SU-DHL-6 (cell line): ENCODE data around the gene NUP188.

Source experiments
- H2AFZ ChIP-seq: fragments of 200-600 bp; sonication (generic); 2 replicates; pipeline ENCODE4 v1.6.1; 2014; ENCODE audit warnings: low read depth, mild to moderate bottlenecking, moderate library complexity, mixed read lengths, antibody characterized with exemption, low read length; ENCODE audit not compliant: severe bottlenecking
- H3F3A ChIP-seq: fragments of 200-600 bp; shearing (Covaris generic); 2 replicates; pipeline ENCODE4 v1.6.0; 2016; ENCODE audit warnings: antibody characterized with exemption, mild to moderate bottlenecking; ENCODE audit not compliant: insufficient read depth
- H3K27ac ChIP-seq: fragments of 200-600 bp; sonication (generic); 2 replicates; pipeline ENCODE4 v1.5.1; 2016; ENCODE audit warnings: low read depth, mild to moderate bottlenecking, low read length, moderate library complexity, mixed read lengths
- H3K27me3 ChIP-seq: fragments of 200-600 bp; sonication (generic), shearing (Covaris generic); 2 replicates; pipeline ENCODE4 v1.6.0; 2014; ENCODE audit warnings: mild to moderate bottlenecking, low read length
- H3K36me3 ChIP-seq: fragments of 200-600 bp; sonication (generic); 2 replicates; pipeline ENCODE4 v1.6.1; 2014; ENCODE audit warnings: mild to moderate bottlenecking, low read length, mixed read lengths
- H3K4me2 ChIP-seq: fragments of 300-600, 200-600 bp; shearing (Covaris generic), sonication (generic); 2 replicates; pipeline ENCODE4 v1.6.0; 2014; ENCODE audit warnings: low read length, low read depth, mild to moderate bottlenecking; ENCODE audit not compliant: poor library complexity, severe bottlenecking
- H3K4me3 ChIP-seq: fragments of 200-600 bp; sonication (generic); 2 replicates; pipeline ENCODE4 v1.5.1; 2014; ENCODE audit warnings: antibody characterized with exemption, low read length, mild to moderate bottlenecking, mixed read lengths; ENCODE audit not compliant: insufficient read depth, poor library complexity, severe bottlenecking
- H3K79me2 ChIP-seq: fragments of 200-600 bp; sonication (generic); 2 replicates; pipeline ENCODE4 v1.6.1; 2014; ENCODE audit warnings: mild to moderate bottlenecking, low read length, moderate library complexity; ENCODE audit not compliant: insufficient read depth
- H3K9ac ChIP-seq: fragments of 200-600 bp; sonication (generic); 2 replicates; pipeline ENCODE4 v1.7.0; 2014; ENCODE audit warnings: mild to moderate bottlenecking, low read length
- H3K9me2 ChIP-seq: fragments of 200-600 bp; sonication (generic); replicated peaks from 2 replicates; pipeline ENCODE4 v1.6.1; 2014; ENCODE audit warnings: low read length; ENCODE audit not compliant: insufficient read depth
- H3K9me3 ChIP-seq: fragments of 200-600 bp; sonication (generic); 2 replicates; pipeline ENCODE4 v1.6.1; 2014; ENCODE audit warnings: low read length, mixed read lengths; ENCODE audit not compliant: insufficient read depth
- H4K20me1 ChIP-seq: fragments of 200-600 bp; sonication (generic); 2 replicates; pipeline ENCODE4 v1.6.1; 2014; ENCODE audit warnings: low read depth, mild to moderate bottlenecking, antibody characterized with exemption, low read length, moderate library complexity, mixed read lengths
- CTCF ChIP-seq: fragments of 200-600 bp; sonication (generic); IDR thresholded peaks from one replicate; pipeline ENCODE4 v1.5.1; 2017; ENCODE audit warnings: antibody characterized with exemption, mild to moderate bottlenecking, low read length, moderate library complexity; ENCODE audit not compliant: insufficient read depth, poor library complexity, severe bottlenecking
- EZH2phosphoT487 ChIP-seq: fragments of 200-600 bp; sonication (generic), shearing (Covaris generic); conservative IDR thresholded peaks from 2 replicates; pipeline ENCODE4 v1.6.1; 2018; ENCODE audit warnings: mild to moderate bottlenecking, antibody characterized with exemption, low read length, moderate library complexity, mixed read lengths

Gene NUP188

GRCh38 chr9:129040113-129040643, 92.7 kb downstream of the NUP188 start:
- Histone ChIP-seq H3K79me2 (peaks cover 4% of the 10 kb centered on the region), H3K4me3 (no peak overlapping the region), H4K20me1 (no peaks in the 10 kb centered on the region), H3K36me3 (no peaks in the 10 kb centered on the region), H3K27ac (no peak overlapping the region), H3K9ac (no peak overlapping the region), H2AFZ (no peak overlapping the region), H3K27me3 (no peaks in the 10 kb centered on the region), H3K9me2 (no peaks in the 10 kb centered on the region), H3K4me2 (no peak overlapping the region), H3F3A (no peaks in the 10 kb centered on the region), H3K9me3 (no peaks in the 10 kb centered on the region)
- no peak for TF ChIP-seq CTCF
- no peak for TF ChIP-seq EZH2phosphoT487

- TF ChIP-seq EZH2phosphoT487 (no peak), CTCF (no peak)
- no peak overlapping the region for H3K4me3 ChIP-seq
- H3K9me3 ChIP-seq: no peaks in the 10 kb centered on the region
- H3K36me3 ChIP-seq: no peaks in the 10 kb centered on the region
- no peaks in the 10 kb centered on the region for H3K27me3 ChIP-seq
- no peaks in the 10 kb centered on the region for H4K20me1 ChIP-seq
- no peak overlapping the region for H3K4me2 ChIP-seq
- H2AFZ ChIP-seq: no peak overlapping the region
- H3K79me2 ChIP-seq: peaks cover 4% of the 10 kb centered on the region
- H3K9ac ChIP-seq: no peak overlapping the region
- no peaks in the 10 kb centered on the region for H3K9me2 ChIP-seq
- H3K27ac ChIP-seq: no peak overlapping the region
- H3F3A ChIP-seq: no peaks in the 10 kb centered on the region
Measured at GRCh38 chr9:129042016-129042415, 94.5 kb downstream of the NUP188 start.

- no peak overlapping the region for H2AFZ ChIP-seq
- no peak overlapping the region for H3K4me2 ChIP-seq
- no peaks in the 10 kb centered on the region for H3K9me3 ChIP-seq
- no peaks in the 10 kb centered on the region for H3F3A ChIP-seq
- no peak overlapping the region for H3K27ac ChIP-seq
- no peak overlapping the region for H3K4me3 ChIP-seq
- no peak overlapping the region for H3K9ac ChIP-seq
- H3K9me2 ChIP-seq: no peaks in the 10 kb centered on the region
- H3K79me2 ChIP-seq: no peaks in the 10 kb centered on the region
- TF ChIP-seq CTCF (no peak), EZH2phosphoT487 (no peak)
- H4K20me1 ChIP-seq: no peaks in the 10 kb centered on the region
- H3K27me3 ChIP-seq: no peaks in the 10 kb centered on the region
- no peaks in the 10 kb centered on the region for H3K36me3 ChIP-seq
Measured at GRCh38 chr9:129052592-129052991, 105.1 kb downstream of the NUP188 start.

GRCh38 chr9:129053020-129053419, 105.5 kb downstream of the NUP188 start:
- Histone ChIP-seq H3K36me3 (no peaks in the 10 kb centered on the region), H3F3A (no peaks in the 10 kb centered on the region), H3K27me3 (no peaks in the 10 kb centered on the region), H4K20me1 (no peaks in the 10 kb centered on the region), H3K27ac (no peak overlapping the region), H3K4me2 (no peak overlapping the region), H2AFZ (no peak overlapping the region), H3K9me3 (no peaks in the 10 kb centered on the region), H3K79me2 (no peaks in the 10 kb centered on the region), H3K9ac (no peak overlapping the region), H3K4me3 (no peak overlapping the region), H3K9me2 (no peaks in the 10 kb centered on the region)
- TF ChIP-seq EZH2phosphoT487 (no peak), CTCF (no peak)
